Measurements from ENCODE around the gene CASKIN1. TPM values are rescaled to one million over a fixed set of nuclear protein-coding genes. Genes with fewer than 3 reads are reported as not detected.

Gene CASKIN1
- total RNA-seq, 2 donors from 2014 or later, result 8.2 to 9.7 TPM

- H3K9me3 Mint-ChIP-seq, result no peaks in the 10 kb centered on the region
- Histone ChIP-seq H3K4me3 (ENCODE audit: low read length) (no peak overlapping the region), H3K36me3 (ENCODE audit: control insufficient read depth, insufficient read depth, low read length) (peaks cover 21% of the 10 kb centered on the region), H3K4me1 (ENCODE audit: control insufficient read depth, insufficient read depth, low read length) (no peaks in the 10 kb centered on the region), H3K9me3 (ENCODE audit: control insufficient read depth, low read length) (no peaks in the 10 kb centered on the region), H3K27ac (ENCODE audit: low read depth, low read length) (no peak overlapping the region), H3K27me3 (ENCODE audit: control insufficient read depth, insufficient read depth, low read length, poor library complexity, severe bottlenecking) (peaks cover 25% of the 10 kb centered on the region), H3K9ac (ENCODE audit: extremely low read depth, low read length, poor library complexity, severe bottlenecking) (no peak overlapping the region)
- peaks cover 24% of the 10 kb centered on the region for H3K36me3 Mint-ChIP-seq (ENCODE audit: low read depth)
- H3K27ac Mint-ChIP-seq, result no peak overlapping the region
- peak; percentile 70 for DNase-seq
- TF ChIP-seq, protein P1, sequence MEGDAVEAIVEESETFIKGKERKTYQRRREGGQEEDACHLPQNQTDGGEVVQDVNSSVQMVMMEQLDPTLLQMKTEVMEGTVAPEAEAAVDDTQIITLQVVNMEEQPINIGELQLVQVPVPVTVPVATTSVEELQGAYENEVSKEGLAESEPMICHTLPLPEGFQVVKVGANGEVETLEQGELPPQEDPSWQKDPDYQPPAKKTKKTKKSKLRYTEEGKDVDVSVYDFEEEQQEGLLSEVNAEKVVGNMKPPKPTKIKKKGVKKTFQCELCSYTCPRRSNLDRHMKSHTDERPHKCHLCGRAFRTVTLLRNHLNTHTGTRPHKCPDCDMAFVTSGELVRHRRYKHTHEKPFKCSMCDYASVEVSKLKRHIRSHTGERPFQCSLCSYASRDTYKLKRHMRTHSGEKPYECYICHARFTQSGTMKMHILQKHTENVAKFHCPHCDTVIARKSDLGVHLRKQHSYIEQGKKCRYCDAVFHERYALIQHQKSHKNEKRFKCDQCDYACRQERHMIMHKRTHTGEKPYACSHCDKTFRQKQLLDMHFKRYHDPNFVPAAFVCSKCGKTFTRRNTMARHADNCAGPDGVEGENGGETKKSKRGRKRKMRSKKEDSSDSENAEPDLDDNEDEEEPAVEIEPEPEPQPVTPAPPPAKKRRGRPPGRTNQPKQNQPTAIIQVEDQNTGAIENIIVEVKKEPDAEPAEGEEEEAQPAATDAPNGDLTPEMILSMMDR (conservative IDR thresholded peaks at IDR 0.05), result no peak
- H3K27me3 Mint-ChIP-seq (ENCODE audit: insufficient read depth), result peaks cover 22% of the 10 kb centered on the region
- H3K4me3 Mint-ChIP-seq, result no peak overlapping the region
- H3K4me1 Mint-ChIP-seq, result no peaks in the 10 kb centered on the region
- 76 to 79% methylated on average over 9 to 15 of the region's 15 CpGs for WGBS, 2 experiments (ENCODE audit: insufficient coverage in 1 of 2, insufficient read length in 1 of 2)
These were observed 42.7 kb upstream of the CASKIN1 start for GRCh38 chr16:2238838-2239675.

DNA sequence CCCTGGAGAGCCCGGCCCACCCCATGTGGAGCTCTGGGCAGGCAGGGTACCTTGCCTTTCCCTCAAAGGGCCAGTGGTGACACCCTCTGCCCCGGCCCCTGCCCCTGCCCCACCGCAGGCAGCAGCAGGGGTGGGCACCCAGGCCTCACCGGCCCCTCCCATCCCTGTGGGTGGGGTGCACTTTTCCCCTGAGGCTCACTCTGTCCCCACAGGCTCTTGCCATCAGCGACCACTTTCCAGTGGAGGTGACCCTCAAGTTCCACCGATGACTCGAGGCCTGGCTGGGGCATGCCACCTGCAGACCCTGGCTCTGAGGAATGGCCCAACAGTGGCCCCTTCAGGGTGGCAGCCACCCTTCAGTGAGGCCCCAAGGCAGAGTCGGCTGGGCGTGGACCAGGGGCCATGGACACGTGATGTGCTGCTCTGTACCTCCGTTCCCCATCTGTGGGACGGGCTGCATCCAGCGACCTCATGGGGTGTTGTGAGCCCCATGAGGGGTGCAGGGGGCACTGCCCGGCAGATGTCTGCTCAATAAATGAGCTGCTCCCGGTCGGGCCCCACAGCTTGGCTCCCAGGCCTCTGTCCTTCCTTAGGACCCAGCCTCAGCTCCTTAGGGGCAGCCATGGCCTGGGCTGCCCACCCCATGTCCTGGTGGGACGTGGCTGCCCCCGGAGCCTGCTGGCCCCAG is 41.9 kb upstream of the CASKIN1 start:
- no peak overlapping the region for H3K27ac Mint-ChIP-seq
- Histone ChIP-seq H3K27me3 (ENCODE audit: control insufficient read depth, insufficient read depth, low read length, poor library complexity, severe bottlenecking) (peaks cover 25% of the 10 kb centered on the region), H3K27ac (ENCODE audit: low read depth, low read length) (no peak overlapping the region), H3K9ac (ENCODE audit: extremely low read depth, low read length, poor library complexity, severe bottlenecking) (no peak overlapping the region), H3K4me1 (ENCODE audit: control insufficient read depth, insufficient read depth, low read length) (no peaks in the 10 kb centered on the region), H3K4me3 (ENCODE audit: low read length) (no peak overlapping the region), H3K36me3 (ENCODE audit: control insufficient read depth, insufficient read depth, low read length) (peaks cover 17% of the 10 kb centered on the region), H3K9me3 (ENCODE audit: control insufficient read depth, low read length) (no peaks in the 10 kb centered on the region)
- DNase-seq, result no peak
- TF ChIP-seq, protein P1 (conservative IDR thresholded peaks at IDR 0.05), result no peak
- H3K4me3 Mint-ChIP-seq, result no peak overlapping the region
- H3K27me3 Mint-ChIP-seq (ENCODE audit: insufficient read depth), result peaks cover 22% of the 10 kb centered on the region
- 71 to 75% methylated on average over 10 to 18 of the region's 18 CpGs for WGBS, 2 experiments (ENCODE audit: insufficient coverage in 1 of 2, insufficient read length in 1 of 2)
- H3K36me3 Mint-ChIP-seq (ENCODE audit: low read depth), result peaks cover 20% of the 10 kb centered on the region
- no peaks in the 10 kb centered on the region for H3K4me1 Mint-ChIP-seq
- no peaks in the 10 kb centered on the region for H3K9me3 Mint-ChIP-seq

DNA sequence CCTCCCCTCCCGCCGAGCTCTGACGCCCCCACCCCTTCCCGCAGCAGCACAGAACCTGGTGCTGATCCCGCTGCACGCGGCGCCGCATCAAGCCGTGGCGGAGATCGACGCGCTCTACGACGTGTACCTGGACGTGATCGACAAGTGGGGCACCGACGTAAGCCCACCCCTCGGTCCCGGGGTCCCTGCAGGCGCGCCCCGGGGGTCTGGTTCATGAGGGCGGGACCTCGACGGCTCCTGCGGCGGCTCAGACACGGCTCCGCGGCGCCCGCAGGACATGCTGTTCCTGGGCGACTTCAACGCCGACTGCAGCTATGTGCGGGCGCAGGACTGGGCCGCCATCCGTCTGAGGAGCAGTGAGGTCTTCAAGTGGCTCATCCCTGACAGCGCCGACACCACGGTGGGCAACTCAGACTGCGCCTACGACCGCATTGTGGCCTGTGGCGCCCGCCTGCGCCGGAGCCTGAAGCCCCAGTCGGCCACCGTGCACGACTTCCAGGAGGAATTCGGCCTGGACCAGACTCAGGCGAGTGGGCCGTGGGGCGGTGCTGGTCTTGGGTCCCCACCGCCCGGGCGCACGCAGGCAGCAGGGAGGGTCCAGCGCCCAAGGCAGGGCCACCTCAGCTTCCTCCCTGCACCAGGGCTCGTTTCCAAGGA is 41.2 kb upstream of the CASKIN1 start:
- WGBS, 2 experiments (ENCODE audit: insufficient coverage in 1 of 2, insufficient read length in 1 of 2), result 23 to 47% methylated on average over 34 to 65 of the region's 65 CpGs
- Histone ChIP-seq H3K27ac (ENCODE audit: low read depth, low read length) (no peak overlapping the region), H3K9ac (ENCODE audit: extremely low read depth, low read length, poor library complexity, severe bottlenecking) (no peak overlapping the region), H3K27me3 (ENCODE audit: control insufficient read depth, insufficient read depth, low read length, poor library complexity, severe bottlenecking) (peaks cover 25% of the 10 kb centered on the region), H3K36me3 (ENCODE audit: control insufficient read depth, insufficient read depth, low read length) (peaks cover 15% of the 10 kb centered on the region), H3K4me3 (ENCODE audit: low read length) (no peak overlapping the region), H3K4me1 (ENCODE audit: control insufficient read depth, insufficient read depth, low read length) (no peaks in the 10 kb centered on the region), H3K9me3 (ENCODE audit: control insufficient read depth, low read length) (no peaks in the 10 kb centered on the region)
- H3K36me3 Mint-ChIP-seq (ENCODE audit: low read depth), result peaks cover 18% of the 10 kb centered on the region
- no peaks in the 10 kb centered on the region for H3K9me3 Mint-ChIP-seq
- no peak overlapping the region for H3K27ac Mint-ChIP-seq
- no peaks in the 10 kb centered on the region for H3K4me1 Mint-ChIP-seq
- peak overlapping the region; percentile 38 for H3K4me3 Mint-ChIP-seq
- peak; percentile 79 for DNase-seq
- H3K27me3 Mint-ChIP-seq (ENCODE audit: insufficient read depth), result peaks cover 22% of the 10 kb centered on the region
- TF ChIP-seq, protein P1 (conservative IDR thresholded peaks at IDR 0.05), result no peak
